GM18526 (cell line): Measurements from ENCODE around the gene STUM.

Source experiments
- POLR2A ChIP-seq: IDR thresholded peaks from 3 replicates; pipeline ENCODE4 v1.6.1; 2011; ENCODE audit not compliant: insufficient read length; ENCODE audit errors: extremely low read depth

Gene STUM

GRCh38 chr1:226566234-226566633 is 17.7 kb downstream of the STUM start:
- no peak for TF ChIP-seq POLR2A

- no peak for TF ChIP-seq POLR2A
These were observed 18.2 kb downstream of the STUM start for GRCh38 chr1:226566760-226567159.

- no peak for TF ChIP-seq POLR2A
These were observed 19.7 kb downstream of the STUM start for GRCh38 chr1:226568077-226568831.

- TF ChIP-seq POLR2A, result no peak
These were observed 20.6 kb downstream of the STUM start for GRCh38 chr1:226568975-226569741.

- no peak for TF ChIP-seq POLR2A
These were observed 21.4 kb downstream of the STUM start for GRCh38 chr1:226569879-226570547.

GRCh38 chr1:226571893-226572292 is 23.3 kb downstream of the STUM start:
- TF ChIP-seq POLR2A, result no peak

- TF ChIP-seq POLR2A, result no peak
These were observed 23.8 kb downstream of the STUM start for GRCh38 chr1:226572325-226572726.

GRCh38 chr1:226574044-226574443 is 25.5 kb downstream of the STUM start:
- no peak for TF ChIP-seq POLR2A

GRCh38 chr1:226574591-226575435 is 26.2 kb downstream of the STUM start:
- TF ChIP-seq POLR2A, result no peak

- TF ChIP-seq POLR2A, result no peak
These were observed 26.8 kb downstream of the STUM start for GRCh38 chr1:226575436-226575720.

- no peak for TF ChIP-seq POLR2A
These were observed 27.3 kb downstream of the STUM start for GRCh38 chr1:226575739-226576378.

- no peak for TF ChIP-seq POLR2A
These were observed 28.0 kb downstream of the STUM start for GRCh38 chr1:226576601-226577000.

GRCh38 chr1:226577401-226578180 is 29.0 kb downstream of the STUM start:
- no peak for TF ChIP-seq POLR2A
